H1 (cell line): ENCODE data around the gene EGF. TPM values are rescaled to one million over a fixed set of nuclear protein-coding genes. Genes with fewer than 3 reads are reported as not detected.

Source experiments
- EP300 ChIP-seq, 2 experiments: IDR thresholded peaks; 1 replicate in 1 of 2; 2 replicates in 1 of 2; pipeline ENCODE4 v1.6.1; 2011 to 2012; ENCODE audit warnings: low read depth in 2 of 2, low read length in 2 of 2, mild to moderate bottlenecking in 2 of 2, borderline replicate concordance in 1 of 2, inconsistent platforms in 1 of 2, moderate library complexity in 1 of 2
- KDM4A ChIP-seq: IDR thresholded peaks from one replicate; pipeline ENCODE4 v1.7.1; 2012; ENCODE audit warnings: low read depth, mild to moderate bottlenecking, moderate library complexity, low read length, inconsistent platforms; ENCODE audit not compliant: severe bottlenecking
- RFX5 ChIP-seq: IDR thresholded peaks from 2 replicates; pipeline ENCODE4 v1.6.1; 2011; ENCODE audit warnings: low read depth, low read length, improper control_type of control experiment, borderline replicate concordance
- TCF12 ChIP-seq: IDR thresholded peaks from 2 replicates; pipeline ENCODE4 v1.6.1; 2011; ENCODE audit warnings: low read depth, mild to moderate bottlenecking, low read length
- TEAD4 ChIP-seq: IDR thresholded peaks from 2 replicates; pipeline ENCODE4 v1.6.1; 2012; ENCODE audit warnings: low read depth, low read length, inconsistent platforms, mixed read lengths
- polyA plus RNA-seq, 7 experiments: library from polyadenylated mRNA; depleted of rRNA in 3 of 7; stranded (reverse) in 5 of 7; unstranded in 2 of 7; fragments of >200 nt in 5 of 7; fragments of 200-250 nt in 2 of 7; gene quantifications; 1 replicate in 5 of 7; 2 replicates in 1 of 7; 4 replicates in 1 of 7; pipeline versions ENCODE4 v1.2.1 to v1.2.3, GENCODE V29; 2011 to 2013; ENCODE audit warnings: missing spikeins in 2 of 7, mixed read lengths in 2 of 7
- total RNA-seq: library from RNA; stranded (reverse); fragmentation: NEBNext Ultra II Directional; extraction: Animal tissue kit (Norgen Biotek cat#: 25700); gene quantifications from 2 replicates; pipeline ENCODE4 v1.2.1, GENCODE V29; 2021
- TF ChIP-seq, protein P1 (sequence below): fragments of 300-600 bp; sonication (generic); IDR thresholded peaks from 2 replicates; pipeline ENCODE4 v1.7.1; 2012; ENCODE audit warnings: low read length, moderate library complexity, mild to moderate bottlenecking, inconsistent platforms; ENCODE audit not compliant: insufficient replicate concordance
- TF ChIP-seq, protein P2 (sequence below): IDR thresholded peaks from 2 replicates; pipeline ENCODE4 v1.6.1; 2012; ENCODE audit warnings: low read length, inconsistent platforms

The EGF gene
- total and polyA plus RNA-seq, 2 of the 8 experiments (the other 6 are each of a cell fraction or from before 2014, with no cell fraction given): 1.5 to 2.6 TPM

DNA sequence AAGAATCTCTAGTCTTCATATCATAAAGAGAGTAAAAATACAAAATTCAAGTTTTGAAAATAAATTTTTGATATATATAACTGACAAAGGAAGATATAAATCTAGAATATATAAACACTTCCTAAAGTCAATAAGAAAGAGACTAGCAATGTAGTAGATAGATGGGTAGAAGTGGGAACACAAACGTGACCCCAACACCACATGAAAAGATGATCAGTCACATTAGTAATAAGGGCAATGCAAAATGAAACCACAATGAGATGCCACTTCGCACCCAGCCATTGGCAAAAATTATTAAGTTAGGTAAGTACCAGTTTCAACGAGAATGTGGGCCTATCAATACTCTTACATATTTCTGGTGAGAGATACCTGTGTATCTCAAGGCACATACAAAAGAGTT lies 106.5 kb downstream of the EGF start (continued):
- TF ChIP-seq, protein P1, sequence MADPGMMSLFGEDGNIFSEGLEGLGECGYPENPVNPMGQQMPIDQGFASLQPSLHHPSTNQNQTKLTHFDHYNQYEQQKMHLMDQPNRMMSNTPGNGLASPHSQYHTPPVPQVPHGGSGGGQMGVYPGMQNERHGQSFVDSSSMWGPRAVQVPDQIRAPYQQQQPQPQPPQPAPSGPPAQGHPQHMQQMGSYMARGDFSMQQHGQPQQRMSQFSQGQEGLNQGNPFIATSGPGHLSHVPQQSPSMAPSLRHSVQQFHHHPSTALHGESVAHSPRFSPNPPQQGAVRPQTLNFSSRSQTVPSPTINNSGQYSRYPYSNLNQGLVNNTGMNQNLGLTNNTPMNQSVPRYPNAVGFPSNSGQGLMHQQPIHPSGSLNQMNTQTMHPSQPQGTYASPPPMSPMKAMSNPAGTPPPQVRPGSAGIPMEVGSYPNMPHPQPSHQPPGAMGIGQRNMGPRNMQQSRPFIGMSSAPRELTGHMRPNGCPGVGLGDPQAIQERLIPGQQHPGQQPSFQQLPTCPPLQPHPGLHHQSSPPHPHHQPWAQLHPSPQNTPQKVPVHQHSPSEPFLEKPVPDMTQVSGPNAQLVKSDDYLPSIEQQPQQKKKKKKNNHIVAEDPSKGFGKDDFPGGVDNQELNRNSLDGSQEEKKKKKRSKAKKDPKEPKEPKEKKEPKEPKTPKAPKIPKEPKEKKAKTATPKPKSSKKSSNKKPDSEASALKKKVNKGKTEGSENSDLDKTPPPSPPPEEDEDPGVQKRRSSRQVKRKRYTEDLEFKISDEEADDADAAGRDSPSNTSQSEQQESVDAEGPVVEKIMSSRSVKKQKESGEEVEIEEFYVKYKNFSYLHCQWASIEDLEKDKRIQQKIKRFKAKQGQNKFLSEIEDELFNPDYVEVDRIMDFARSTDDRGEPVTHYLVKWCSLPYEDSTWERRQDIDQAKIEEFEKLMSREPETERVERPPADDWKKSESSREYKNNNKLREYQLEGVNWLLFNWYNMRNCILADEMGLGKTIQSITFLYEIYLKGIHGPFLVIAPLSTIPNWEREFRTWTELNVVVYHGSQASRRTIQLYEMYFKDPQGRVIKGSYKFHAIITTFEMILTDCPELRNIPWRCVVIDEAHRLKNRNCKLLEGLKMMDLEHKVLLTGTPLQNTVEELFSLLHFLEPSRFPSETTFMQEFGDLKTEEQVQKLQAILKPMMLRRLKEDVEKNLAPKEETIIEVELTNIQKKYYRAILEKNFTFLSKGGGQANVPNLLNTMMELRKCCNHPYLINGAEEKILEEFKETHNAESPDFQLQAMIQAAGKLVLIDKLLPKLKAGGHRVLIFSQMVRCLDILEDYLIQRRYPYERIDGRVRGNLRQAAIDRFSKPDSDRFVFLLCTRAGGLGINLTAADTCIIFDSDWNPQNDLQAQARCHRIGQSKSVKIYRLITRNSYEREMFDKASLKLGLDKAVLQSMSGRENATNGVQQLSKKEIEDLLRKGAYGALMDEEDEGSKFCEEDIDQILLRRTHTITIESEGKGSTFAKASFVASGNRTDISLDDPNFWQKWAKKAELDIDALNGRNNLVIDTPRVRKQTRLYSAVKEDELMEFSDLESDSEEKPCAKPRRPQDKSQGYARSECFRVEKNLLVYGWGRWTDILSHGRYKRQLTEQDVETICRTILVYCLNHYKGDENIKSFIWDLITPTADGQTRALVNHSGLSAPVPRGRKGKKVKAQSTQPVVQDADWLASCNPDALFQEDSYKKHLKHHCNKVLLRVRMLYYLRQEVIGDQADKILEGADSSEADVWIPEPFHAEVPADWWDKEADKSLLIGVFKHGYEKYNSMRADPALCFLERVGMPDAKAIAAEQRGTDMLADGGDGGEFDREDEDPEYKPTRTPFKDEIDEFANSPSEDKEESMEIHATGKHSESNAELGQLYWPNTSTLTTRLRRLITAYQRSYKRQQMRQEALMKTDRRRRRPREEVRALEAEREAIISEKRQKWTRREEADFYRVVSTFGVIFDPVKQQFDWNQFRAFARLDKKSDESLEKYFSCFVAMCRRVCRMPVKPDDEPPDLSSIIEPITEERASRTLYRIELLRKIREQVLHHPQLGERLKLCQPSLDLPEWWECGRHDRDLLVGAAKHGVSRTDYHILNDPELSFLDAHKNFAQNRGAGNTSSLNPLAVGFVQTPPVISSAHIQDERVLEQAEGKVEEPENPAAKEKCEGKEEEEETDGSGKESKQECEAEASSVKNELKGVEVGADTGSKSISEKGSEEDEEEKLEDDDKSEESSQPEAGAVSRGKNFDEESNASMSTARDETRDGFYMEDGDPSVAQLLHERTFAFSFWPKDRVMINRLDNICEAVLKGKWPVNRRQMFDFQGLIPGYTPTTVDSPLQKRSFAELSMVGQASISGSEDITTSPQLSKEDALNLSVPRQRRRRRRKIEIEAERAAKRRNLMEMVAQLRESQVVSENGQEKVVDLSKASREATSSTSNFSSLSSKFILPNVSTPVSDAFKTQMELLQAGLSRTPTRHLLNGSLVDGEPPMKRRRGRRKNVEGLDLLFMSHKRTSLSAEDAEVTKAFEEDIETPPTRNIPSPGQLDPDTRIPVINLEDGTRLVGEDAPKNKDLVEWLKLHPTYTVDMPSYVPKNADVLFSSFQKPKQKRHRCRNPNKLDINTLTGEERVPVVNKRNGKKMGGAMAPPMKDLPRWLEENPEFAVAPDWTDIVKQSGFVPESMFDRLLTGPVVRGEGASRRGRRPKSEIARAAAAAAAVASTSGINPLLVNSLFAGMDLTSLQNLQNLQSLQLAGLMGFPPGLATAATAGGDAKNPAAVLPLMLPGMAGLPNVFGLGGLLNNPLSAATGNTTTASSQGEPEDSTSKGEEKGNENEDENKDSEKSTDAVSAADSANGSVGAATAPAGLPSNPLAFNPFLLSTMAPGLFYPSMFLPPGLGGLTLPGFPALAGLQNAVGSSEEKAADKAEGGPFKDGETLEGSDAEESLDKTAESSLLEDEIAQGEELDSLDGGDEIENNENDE: no peak
- TF ChIP-seq TCF12: no peak
- TF ChIP-seq, protein P2, sequence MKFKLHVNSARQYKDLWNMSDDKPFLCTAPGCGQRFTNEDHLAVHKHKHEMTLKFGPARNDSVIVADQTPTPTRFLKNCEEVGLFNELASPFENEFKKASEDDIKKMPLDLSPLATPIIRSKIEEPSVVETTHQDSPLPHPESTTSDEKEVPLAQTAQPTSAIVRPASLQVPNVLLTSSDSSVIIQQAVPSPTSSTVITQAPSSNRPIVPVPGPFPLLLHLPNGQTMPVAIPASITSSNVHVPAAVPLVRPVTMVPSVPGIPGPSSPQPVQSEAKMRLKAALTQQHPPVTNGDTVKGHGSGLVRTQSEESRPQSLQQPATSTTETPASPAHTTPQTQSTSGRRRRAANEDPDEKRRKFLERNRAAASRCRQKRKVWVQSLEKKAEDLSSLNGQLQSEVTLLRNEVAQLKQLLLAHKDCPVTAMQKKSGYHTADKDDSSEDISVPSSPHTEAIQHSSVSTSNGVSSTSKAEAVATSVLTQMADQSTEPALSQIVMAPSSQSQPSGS: no peak
- no peak for TF ChIP-seq KDM4A
- TF ChIP-seq TEAD4: no peak
- TF ChIP-seq EP300 (IDR thresholded peaks at IDR 0.05; ENCODE audit: borderline replicate concordance in 1 of 2, low read depth in 2 of 2, low read length in 2 of 2): no peak
- TF ChIP-seq RFX5: no peak
